ENCODE measurements around the gene PHKA2.
"Not testable (repeated sequence)": the region's sequence is repeated elsewhere in the genome, so short reads cannot be mapped to it uniquely, and the experiment has no call there.

Gene PHKA2, protein sequence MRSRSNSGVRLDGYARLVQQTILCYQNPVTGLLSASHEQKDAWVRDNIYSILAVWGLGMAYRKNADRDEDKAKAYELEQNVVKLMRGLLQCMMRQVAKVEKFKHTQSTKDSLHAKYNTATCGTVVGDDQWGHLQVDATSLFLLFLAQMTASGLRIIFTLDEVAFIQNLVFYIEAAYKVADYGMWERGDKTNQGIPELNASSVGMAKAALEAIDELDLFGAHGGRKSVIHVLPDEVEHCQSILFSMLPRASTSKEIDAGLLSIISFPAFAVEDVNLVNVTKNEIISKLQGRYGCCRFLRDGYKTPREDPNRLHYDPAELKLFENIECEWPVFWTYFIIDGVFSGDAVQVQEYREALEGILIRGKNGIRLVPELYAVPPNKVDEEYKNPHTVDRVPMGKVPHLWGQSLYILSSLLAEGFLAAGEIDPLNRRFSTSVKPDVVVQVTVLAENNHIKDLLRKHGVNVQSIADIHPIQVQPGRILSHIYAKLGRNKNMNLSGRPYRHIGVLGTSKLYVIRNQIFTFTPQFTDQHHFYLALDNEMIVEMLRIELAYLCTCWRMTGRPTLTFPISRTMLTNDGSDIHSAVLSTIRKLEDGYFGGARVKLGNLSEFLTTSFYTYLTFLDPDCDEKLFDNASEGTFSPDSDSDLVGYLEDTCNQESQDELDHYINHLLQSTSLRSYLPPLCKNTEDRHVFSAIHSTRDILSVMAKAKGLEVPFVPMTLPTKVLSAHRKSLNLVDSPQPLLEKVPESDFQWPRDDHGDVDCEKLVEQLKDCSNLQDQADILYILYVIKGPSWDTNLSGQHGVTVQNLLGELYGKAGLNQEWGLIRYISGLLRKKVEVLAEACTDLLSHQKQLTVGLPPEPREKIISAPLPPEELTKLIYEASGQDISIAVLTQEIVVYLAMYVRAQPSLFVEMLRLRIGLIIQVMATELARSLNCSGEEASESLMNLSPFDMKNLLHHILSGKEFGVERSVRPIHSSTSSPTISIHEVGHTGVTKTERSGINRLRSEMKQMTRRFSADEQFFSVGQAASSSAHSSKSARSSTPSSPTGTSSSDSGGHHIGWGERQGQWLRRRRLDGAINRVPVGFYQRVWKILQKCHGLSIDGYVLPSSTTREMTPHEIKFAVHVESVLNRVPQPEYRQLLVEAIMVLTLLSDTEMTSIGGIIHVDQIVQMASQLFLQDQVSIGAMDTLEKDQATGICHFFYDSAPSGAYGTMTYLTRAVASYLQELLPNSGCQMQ

DNA sequence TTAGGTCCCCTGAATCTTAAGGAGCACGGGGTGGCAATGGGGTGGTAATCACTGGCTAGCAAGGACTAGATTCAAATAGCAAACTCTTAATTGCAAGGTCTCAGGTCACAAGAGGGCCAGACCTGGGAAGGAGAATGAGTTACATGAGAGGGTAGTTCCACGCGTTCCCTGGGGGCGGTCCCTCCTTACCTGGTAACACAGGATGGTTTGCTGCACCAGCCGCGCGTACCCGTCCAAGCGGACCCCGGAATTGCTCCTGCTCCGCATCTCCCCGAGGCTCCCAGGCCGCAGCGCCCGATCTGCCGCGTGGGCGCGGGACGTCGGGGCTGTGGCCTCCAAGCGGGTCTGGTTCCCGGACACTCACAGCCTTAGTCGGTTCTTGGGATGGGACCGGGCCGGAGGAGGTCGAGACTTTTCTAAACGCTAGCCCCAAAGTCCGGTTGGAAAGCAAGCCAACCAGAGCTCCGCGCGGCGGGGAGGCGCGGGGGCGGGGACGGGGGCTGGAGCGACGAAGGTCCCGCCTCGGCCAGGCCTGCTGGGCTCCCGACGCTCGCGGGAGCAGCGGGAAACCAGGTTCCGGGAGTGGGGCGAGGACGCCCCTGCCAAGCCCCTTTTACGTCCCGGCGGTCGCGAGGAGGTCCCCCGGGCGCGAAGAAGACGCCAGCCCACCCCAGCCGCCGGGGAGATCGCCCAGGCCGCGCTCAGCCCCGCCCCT is at the start of gene PHKA2:
Gene PHKA2, minus strand, starts transcription at position 449 of the 715 bp plus-strand sequence. Its CDS starts 182 bp downstream, at position 267.
- peak; percentile 46 for DNase-seq

DNA sequence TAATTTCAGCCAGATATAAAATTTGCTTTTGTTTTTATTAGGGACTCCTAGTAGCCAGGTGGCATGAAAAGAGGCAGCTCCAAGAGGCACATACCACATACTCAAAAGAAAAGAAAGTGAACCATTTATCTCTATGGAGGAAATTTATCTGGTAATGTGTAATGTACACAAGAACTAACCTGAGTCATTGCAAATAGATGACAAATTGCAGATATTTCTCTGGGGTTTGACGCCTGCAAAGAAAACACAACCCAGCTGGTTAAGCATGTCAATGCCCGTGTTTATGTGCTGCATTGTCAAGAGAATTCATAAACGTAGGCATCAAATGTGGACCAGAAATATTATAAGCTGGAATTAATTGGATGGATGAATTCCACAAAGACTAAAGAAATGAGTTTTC is 46.9 kb upstream of the PHKA2 start:
- no peak for DNase-seq

DNA sequence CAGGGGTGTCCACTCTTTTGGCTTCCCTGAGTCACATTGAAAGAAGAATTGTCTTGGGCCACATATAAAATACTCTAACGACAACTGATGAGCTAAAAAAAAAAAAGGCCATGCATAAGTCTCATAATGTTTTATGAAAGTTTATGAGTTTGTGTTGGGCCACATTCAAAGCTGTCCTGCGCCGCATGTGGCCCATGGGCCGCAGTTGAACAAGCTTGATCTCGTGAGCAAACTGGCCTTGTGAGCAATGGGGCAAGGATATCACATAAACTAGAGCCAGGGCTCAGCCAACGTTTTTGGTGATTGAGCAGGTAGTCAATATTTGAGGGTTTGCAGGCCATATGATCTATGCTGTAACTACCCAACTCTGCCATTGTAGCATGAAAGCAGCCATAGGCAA is 44.6 kb upstream of the PHKA2 start:
- no peak for DNase-seq

DNA sequence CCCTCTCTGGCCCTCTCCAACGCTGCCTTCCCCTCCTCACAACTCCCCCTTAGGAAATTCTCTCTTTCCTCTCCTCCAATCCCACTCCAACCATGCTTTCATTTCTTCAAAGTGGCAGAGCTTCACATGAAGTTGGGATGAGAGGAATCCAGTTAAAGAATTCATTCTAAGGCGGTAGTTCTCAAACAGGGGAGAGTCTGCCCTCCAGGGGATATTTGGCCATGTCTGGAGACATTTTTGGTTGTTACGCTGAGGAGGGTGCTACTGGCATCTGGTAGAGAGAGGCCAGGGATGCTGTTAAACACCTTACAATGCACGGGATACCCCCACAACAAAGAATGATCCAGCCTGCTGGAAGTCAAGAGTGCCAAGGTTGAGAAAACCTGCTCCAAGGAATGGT is 40.5 kb upstream of the PHKA2 start:
- DNase-seq = no peak

DNA sequence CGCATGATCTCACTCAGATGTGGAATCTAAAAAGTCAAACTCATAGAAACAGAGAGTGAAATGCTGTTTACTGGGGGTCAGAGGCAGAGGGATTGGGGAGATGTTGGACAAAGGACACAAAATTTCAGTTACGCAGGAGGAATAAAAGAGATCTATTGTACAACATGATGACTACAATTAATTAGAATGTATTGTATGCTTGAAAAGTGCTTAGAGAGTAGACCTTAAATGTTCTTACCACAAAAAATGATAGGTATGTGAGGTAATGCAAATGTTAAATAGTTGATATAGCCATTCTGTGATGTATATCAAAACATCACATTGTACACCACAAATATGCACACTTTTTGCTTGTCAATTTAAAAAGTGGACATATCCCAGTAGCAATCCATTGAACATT is 36.1 kb upstream of the PHKA2 start:
- no peak for DNase-seq

DNA sequence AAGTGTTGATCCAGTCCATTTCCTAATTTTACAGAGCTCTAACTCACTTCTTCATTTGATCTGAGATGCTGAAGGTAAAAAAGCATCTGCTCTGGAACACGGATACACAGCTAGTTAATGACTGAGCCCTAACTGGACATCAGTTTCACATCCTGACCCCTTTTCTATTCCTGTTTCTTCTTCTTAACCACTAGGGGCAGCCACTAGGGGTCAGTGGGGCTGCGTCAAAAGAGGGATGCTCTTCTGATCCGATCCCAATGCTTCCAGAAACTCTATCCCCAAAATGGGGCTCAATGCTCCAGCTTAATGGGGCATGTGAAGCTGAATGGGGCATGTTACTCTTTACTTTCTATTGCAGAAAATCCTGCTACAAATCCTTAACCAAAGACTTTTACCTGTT is 33.4 kb upstream of the PHKA2 start:
- DNase-seq = no peak

DNA sequence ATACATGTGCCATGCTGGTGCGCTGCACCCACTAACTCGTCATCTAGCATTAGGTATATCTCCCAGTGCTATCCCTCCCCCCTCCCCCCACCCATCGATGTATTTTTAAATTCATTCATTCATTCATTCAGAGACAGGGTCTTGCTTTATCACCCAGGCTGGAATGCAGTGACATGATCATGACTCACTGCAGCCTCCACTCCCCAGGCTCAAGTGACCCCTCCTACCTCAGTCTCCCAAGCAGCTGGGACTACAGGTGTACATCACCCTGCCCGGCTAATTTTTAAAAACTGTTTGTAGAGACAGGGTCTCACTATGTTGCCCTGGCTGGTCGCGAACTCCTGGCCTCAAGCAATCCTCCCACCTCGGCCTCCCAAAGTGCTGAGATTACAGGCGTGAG is 32.7 kb upstream of the PHKA2 start:
- not testable (repeated sequence) for DNase-seq

DNA sequence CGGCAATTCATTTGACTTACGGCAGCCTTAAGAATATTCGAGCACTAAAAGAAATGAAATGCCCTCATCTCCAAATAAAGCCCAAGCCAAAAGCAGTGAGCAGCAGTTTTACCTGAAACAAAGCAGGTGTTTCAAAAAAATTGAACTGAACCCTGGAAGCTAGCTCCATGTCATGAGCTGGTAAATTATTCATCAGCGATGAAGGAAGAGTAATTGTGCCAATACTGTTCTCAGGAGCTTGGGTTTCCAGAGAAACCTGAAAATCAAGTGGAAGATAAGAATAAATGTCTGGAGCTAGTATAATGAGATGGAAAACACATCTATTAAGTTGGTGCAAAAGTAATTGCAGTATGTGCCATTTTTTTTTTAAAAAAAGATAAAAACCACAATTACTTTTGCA is 24.0 kb upstream of the PHKA2 start:
- no peak for DNase-seq

DNA sequence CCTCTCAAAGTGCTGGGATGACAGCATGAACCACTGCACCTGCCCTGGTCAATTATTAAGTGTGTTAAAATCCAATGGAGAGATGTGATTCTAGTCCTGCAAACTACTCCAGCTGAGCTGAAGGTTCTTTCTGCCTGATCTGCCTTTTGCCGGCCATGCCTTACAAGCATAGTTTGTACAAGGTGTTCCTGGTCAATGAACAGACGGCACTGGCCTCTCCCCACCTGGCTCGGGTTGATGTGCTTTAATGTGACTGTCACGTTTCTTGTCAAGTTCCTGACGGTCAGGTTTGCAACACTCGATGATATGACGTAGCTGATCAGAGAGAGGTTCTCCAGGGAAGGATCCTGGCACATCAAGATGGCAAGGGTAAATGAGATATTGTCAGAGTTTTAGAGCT is 23.1 kb upstream of the PHKA2 start:
- DNase-seq = no peak

DNA sequence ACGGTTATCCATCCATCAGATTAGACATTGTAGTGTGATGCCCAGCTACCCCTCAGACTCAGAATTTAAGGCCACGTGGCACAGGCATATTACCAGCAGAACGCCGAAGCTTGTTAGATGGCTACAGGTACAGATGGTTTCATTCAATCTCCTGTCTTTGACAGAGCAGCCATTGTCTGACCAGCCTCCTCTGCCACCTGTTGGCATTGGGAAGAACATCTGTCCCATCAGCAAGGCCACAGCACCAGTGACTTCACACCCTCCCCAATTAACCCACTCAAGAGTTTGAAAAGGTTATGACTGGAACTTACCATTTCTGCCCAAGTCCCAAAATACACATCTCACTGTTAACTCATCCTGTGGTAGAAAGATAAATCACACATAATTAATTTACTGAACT is 22.0 kb upstream of the PHKA2 start:
- DNase-seq = no peak

DNA sequence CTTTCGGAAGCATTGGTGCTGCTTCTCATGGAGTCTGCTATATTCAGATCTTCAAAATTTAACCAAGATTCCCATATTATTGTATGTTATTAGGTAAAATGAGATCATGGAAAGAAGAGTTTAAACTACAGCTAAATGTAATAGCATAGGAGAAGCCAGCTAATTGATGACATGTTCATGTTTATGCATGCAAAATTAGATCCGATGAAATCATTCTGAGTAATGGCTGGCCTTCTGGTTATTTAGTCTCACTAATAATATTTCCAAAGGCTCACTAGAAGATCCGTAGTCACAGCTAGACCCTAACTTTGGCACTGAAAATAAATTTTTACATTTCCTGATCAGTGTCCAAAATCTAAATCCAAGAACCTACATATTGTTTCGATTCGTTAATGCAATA is 19.8 kb upstream of the PHKA2 start:
- DNase-seq = no peak

DNA sequence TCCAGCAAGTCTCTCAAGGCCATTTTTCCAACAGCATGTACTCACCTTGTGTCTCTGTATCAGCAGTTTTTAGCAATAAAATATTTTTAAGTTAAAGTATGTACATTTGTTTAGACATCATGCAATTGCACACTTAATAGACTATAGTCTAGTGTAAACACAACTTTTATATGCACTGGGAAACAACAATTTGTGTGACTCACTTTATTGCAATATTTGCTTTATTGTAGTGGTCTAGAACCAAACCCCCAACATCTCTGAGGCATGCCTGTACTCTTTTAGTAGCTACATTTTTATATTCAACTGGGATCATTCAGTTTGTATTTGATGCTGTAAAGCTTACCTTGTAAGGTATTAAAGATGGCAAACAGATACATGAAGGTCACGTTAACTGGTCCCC is 14.7 kb upstream of the PHKA2 start:
- DNase-seq = no peak

DNA sequence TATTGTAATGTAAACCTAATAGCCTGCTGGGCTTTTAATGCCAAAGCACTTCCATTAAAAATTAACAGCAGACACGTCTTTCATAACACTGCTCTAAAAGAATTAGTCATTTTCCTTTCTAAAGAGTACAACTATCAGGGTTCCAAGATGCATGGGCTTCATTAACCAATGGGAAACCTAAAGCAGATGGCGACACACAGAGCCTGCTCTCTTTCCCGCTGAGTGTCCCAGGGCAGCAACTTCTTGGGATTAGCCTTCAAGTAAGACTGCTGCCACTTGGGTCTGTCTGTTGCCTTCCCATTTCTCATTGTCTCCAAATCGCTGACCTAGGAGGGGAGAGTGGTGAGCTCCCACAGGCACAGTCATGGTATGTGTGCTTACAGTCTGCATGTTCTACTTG is 14.0 kb upstream of the PHKA2 start:
- DNase-seq = no peak

DNA sequence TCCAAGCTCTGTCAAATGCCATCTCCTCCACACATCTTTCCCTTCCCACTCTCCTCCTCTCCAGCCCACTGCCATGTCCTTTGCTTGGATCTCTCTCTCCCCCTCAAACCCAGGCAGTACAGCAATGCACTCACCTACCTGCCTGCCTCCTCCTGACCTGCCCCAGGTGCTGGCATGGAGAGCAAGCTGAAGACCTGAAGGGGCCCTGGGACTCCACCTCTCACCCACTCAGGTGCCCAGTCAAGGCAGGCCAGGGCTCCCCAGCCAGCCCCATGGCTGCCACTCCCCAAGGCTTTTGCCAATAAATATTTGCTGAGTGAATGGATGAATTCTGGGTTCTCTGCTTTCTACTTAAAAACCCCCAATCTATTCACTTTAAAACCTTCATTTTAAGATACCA is 12.6 kb upstream of the PHKA2 start:
- DNase-seq = no peak

DNA sequence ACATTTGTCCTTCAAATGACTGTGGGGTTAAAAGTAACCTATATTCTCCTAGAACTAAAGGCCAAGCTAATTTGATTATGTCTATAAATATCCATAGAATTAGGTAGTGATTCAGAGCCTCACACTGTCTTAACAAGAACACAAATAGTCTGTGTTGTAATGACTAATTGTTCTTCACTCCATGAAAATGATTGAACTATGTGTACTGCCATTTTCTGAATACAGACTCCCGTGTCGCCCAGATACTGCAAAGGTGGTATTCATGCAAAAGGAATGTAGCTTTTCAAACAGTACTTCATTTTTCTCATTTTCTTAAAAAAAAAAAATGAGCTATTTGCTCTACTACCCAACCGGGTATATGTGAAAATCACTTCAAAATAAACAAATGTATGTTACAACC is 11.3 kb upstream of the PHKA2 start:
- DNase-seq = no peak

DNA sequence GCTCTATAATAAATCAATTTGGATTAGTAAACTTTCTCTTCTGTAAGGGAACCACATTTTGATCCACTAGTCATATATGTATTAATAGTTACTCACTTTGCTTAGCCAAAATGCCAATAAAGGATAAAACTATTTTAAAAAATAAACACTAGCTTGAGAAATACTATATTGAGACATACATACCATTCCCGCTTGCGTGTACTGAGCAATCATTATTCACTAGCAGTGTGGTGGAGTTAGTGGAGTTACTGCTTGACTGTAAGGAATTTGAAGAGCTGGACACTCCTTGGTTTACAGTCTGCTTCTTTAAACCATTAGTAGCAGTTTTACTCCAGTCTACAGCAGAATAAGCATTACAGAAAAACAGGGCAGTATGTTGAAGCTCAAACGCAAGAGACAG is 10.8 kb upstream of the PHKA2 start:
- peak; percentile 0 for DNase-seq

DNA sequence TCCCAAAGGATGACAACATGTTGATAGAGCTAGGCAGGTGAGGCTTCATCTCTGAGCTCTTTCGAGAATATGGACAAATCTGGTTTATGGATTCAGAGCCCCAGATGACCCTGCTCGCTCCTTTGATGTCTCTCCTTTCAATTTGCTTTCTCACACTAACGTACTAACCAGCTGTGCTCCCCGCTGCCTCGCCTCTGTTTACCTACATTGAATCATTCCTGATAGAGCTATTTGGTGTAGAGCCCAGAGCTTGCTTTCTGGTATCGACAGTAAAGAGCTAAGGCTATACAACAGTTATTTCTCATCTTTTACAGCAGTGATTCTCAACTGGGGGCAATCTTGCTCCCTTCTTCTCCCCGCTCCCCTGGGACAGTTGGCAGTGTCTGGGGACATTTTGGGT is 8.9 kb upstream of the PHKA2 start:
- no peak for DNase-seq

DNA sequence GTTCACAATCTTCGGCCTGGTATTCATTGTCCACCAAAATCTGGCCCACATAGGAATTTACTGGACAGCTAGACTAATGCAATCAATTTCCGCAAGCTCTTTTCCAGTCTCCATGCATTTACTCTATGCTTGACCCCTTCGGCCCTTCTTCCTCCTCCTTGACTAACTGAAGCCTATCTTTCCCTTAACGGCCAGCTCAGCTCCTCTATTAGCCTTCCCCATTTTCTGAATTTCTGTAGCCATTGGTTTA is 1.2 kb upstream of the PHKA2 start:
- no peak for DNase-seq

DNA sequence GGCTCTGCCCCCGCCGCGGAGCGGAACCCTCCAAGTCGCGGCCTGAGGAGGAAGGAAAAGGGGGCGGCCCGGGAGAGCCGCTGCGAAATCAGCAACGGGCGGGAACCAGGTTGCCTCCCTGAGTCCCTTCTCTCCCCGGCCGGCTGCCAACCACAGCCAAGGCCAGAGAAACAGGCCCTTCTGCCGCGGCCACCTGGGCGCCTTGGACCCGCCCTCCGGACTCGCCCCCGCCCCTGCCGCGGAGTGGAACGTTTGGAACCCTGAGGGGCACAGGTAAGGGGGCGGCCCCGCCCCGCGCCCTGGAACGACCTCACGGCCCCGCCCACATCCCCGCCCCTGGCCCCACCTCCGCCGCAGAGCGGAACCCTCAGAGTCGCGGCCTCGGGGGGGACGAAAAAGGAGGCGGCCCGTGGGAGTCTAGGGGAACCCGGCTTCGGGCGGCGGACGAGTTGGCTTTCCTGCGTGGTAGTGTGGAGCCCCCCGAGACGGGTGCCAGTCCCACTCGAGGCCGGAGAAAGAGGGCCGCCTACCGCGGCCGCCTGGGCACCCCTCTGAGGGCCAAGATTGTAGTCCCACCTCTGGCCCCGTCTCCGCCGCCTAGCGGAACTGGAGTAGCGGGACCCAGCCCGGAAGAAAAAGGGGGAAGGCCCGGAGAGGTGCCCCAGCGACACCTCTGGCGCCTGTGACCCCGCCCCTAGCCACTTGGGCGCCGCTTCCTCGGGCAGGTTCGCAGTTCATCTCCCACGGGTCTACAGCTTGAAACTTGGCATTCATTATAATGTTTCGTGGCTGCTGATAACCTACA is 669 bp upstream of the PHKA2 start:
- peak; percentile 52 for DNase-seq

DNA sequence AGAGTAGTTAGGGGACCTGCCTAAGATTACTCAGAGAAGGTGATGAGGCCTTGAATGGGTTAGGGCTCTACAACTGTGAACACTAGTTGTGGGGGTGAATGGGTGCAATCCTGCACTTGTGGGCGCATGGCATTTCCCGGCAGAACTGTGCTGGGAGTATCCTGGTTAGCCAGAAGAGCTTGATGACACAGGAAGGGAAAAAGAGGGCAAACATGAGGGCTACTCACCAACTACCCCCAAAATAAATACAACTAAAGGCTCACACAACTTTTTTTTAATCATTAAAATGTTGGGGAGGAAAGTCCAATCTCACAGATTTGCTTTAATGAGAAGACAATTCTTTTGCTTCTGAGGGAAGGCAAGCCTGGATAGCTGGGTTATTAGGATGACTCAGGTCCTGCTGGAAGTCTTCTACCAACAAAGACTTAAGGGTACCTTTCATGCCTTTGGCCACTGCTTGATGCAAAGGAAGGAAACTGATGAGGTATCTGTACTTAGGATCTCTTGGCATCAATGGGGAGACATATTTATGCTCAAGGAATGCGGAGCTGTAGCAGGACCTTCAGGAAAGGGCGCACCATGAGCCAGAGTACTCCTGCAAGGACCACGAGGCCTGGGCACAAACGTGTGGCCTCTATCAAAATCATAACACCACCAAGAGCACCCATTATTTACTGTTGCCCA is 2.6 kb downstream of the PHKA2 start:
- DNase-seq = no peak

DNA sequence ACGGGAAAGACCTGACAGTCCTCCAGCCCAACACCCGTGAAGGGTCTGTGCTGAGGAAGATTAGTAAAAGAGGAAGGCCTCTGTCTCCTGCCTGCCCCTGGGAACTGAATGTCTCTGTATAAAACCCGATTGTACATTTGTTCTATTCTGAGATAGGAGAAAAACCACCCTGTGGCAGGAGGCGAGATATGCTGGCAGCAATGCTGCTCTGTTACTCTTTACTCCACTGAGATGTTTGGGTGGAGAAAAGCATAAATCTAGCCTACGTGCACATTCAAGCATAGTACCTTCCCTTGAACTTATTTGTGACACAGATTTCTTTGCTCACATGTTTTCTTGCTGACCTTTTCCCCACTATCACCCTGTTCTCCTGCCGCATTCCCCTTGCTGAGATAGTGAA is 3.7 kb downstream of the PHKA2 start:
- not testable (repeated sequence) for DNase-seq

DNA sequence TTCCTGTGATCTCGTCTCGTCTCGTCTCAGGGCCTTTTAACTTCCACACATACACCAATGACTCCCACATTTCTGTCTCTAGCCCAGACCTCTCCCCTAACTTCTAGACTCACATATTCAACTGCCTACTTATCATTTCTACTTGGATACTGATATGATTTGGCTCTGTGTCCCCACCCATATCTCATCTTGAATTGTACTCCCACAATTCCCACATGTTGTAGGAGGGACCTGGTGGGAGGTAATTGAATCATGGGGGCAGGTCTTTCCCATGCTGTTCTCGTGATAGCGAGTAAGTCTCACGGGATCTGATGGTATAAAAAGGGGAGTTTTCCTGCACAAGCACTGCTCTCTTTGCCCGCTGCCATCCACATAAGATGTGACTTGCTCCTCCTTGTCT is 8.9 kb downstream of the PHKA2 start:
- no peak for DNase-seq
